Fibroblast of lung (primary cell): ENCODE measurements around the gene LIPA. TPM values are rescaled to one million over a fixed set of nuclear protein-coding genes. Genes with fewer than 3 reads are reported as not detected.
A peak's percentile ranks its signal among the peaks of the same experiment; 100 is the strongest.

Source experiments
- DNase-seq, 2 donors: peaks; one replicate each; pipeline versions ENCODE4 v3.0.0 to v3.0.0-alpha.2; 2010; ENCODE audit warnings: low read depth in 2 of 2
- H2AFZ ChIP-seq: 2 replicates; pipeline ENCODE4 v1.5.1; 2012; ENCODE audit warnings: low read length, control low read depth, inconsistent platforms
- H3K27ac ChIP-seq: 2 replicates; pipeline ENCODE4 v1.5.1; 2011; ENCODE audit warnings: low read length, control low read depth; ENCODE audit not compliant: insufficient read depth
- H3K27me3 ChIP-seq: 2 replicates; pipeline ENCODE4 v1.5.1; 2011; ENCODE audit warnings: mild to moderate bottlenecking, low read length; ENCODE audit not compliant: control insufficient read depth, insufficient read depth
- H3K36me3 ChIP-seq: 2 replicates; pipeline ENCODE4 v1.5.1; 2011; ENCODE audit warnings: low read length; ENCODE audit not compliant: control insufficient read depth, insufficient read depth
- H3K4me1 ChIP-seq: 2 replicates; pipeline ENCODE4 v1.5.1; 2011; ENCODE audit warnings: low read length; ENCODE audit not compliant: control insufficient read depth, insufficient read depth; ENCODE audit errors: extremely low read depth
- H3K4me2 ChIP-seq: 2 replicates; pipeline ENCODE4 v1.5.1; 2011; ENCODE audit warnings: low read length, control low read depth; ENCODE audit not compliant: insufficient read depth; ENCODE audit errors: extremely low read depth
- H3K4me3 ChIP-seq, 4 experiments: fragments of 200-600 bp in 1 of 4; sonication (generic) in 1 of 4; replicated peaks in 1 of 4; 2 replicates each; pipeline ENCODE4 v1.5.1; 2011 to 2016; ENCODE audit warnings: low read length in 4 of 4, low read depth in 3 of 4, mild to moderate bottlenecking in 3 of 4, control low read depth in 2 of 4, inconsistent platforms in 1 of 4, mixed read lengths in 1 of 4; ENCODE audit not compliant: insufficient read depth in 1 of 4; ENCODE audit errors: control extremely low read depth in 1 of 4
- H3K79me2 ChIP-seq: 2 replicates; pipeline ENCODE4 v1.5.1; 2012; ENCODE audit warnings: mild to moderate bottlenecking, low read length, inconsistent platforms; ENCODE audit not compliant: control insufficient read depth, insufficient read depth
- H3K9ac ChIP-seq: 2 replicates; pipeline ENCODE4 v1.5.1; 2011; ENCODE audit warnings: mild to moderate bottlenecking, low read length, control low read depth; ENCODE audit not compliant: insufficient read depth
- H3K9me3 ChIP-seq: 2 replicates; pipeline ENCODE4 v1.5.1; 2012; ENCODE audit warnings: low read depth, low read length; ENCODE audit not compliant: control insufficient read depth, insufficient read depth
- H4K20me1 ChIP-seq: 2 replicates; pipeline ENCODE4 v1.5.1; 2011; ENCODE audit warnings: low read length; ENCODE audit not compliant: control insufficient read depth, insufficient read depth; ENCODE audit errors: extremely low read depth
- EZH2 ChIP-seq: IDR thresholded peaks from 2 replicates; pipeline ENCODE4 v1.5.1; 2012; ENCODE audit warnings: low read length, control low read depth, mild to moderate bottlenecking; ENCODE audit errors: missing control alignments
- polyA plus RNA-seq, 2 donors: library from polyadenylated mRNA; depleted of rRNA in 1 of 2; stranded (reverse) in 1 of 2; unstranded in 1 of 2; fragments of >200 nt; gene quantifications; 2 replicates each; pipeline ENCODE4 v1.2.1, GENCODE V29; 2011 to 2012; ENCODE audit warnings: missing spikeins in 1 of 2
- total RNA-seq: library from RNA; depleted of rRNA; stranded (reverse); fragments of >200 nt; gene quantifications from 2 replicates; pipeline ENCODE4 v1.2.1, GENCODE V29; 2014
- TF ChIP-seq, protein P1 (sequence below), 2 donors: IDR thresholded peaks in 1 of 2; conservative IDR thresholded peaks in 1 of 2; 1 replicate in 1 of 2; 2 replicates in 1 of 2; pipeline ENCODE4 v1.5.1; 2011 to 2012; ENCODE audit warnings: low read length in 2 of 2, control low read depth in 1 of 2, inconsistent platforms in 1 of 2, low read depth in 1 of 2, mild to moderate bottlenecking in 1 of 2

Gene LIPA
- total and polyA plus RNA-seq, 2 donors (not counting 1 experiment from before 2014, with no cell fraction given), result 72.3 to 105 TPM

DNA sequence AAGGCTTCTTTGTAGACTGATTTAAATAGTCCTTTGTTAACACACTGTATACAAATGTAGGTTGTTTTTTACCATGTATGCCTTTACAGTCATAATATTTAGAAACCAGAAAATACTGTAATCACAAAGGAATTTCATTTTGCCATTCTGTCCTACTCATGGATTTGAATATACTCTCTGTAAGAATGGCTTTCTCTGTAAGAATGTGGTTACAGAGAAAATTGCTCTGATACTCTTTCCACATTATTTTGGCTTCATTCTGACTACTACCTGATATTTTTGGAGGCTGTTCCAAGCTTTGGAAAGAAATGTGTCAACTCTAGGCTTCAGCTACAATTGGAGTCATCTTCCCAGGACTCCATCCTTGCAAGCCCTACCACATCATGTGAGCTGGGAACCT lies 68.0 kb downstream of the LIPA start:
- Histone ChIP-seq H3K9me3 (no peaks in the 10 kb centered on the region), H3K27ac (no peak overlapping the region), H3K9ac (no peak overlapping the region), H3K4me3 (no peak overlapping the region), H2AFZ (no peak overlapping the region), H3K36me3 (no peaks in the 10 kb centered on the region), H3K27me3 (no peaks in the 10 kb centered on the region), H4K20me1 (no peaks in the 10 kb centered on the region), H3K4me2 (no peak overlapping the region), H3K79me2 (no peaks in the 10 kb centered on the region), H3K4me1 (no peaks in the 10 kb centered on the region)
- peak; percentile 36 to 47 for DNase-seq
- no peak for TF ChIP-seq EZH2
- TF ChIP-seq, protein P1, sequence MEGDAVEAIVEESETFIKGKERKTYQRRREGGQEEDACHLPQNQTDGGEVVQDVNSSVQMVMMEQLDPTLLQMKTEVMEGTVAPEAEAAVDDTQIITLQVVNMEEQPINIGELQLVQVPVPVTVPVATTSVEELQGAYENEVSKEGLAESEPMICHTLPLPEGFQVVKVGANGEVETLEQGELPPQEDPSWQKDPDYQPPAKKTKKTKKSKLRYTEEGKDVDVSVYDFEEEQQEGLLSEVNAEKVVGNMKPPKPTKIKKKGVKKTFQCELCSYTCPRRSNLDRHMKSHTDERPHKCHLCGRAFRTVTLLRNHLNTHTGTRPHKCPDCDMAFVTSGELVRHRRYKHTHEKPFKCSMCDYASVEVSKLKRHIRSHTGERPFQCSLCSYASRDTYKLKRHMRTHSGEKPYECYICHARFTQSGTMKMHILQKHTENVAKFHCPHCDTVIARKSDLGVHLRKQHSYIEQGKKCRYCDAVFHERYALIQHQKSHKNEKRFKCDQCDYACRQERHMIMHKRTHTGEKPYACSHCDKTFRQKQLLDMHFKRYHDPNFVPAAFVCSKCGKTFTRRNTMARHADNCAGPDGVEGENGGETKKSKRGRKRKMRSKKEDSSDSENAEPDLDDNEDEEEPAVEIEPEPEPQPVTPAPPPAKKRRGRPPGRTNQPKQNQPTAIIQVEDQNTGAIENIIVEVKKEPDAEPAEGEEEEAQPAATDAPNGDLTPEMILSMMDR (conservative IDR thresholded peaks at IDR 0.05 in 1 of 2, IDR thresholded peaks at IDR 0.05 in 1 of 2; ENCODE audit: low read depth in 1 of 2, low read length in 2 of 2), result no peak

DNA sequence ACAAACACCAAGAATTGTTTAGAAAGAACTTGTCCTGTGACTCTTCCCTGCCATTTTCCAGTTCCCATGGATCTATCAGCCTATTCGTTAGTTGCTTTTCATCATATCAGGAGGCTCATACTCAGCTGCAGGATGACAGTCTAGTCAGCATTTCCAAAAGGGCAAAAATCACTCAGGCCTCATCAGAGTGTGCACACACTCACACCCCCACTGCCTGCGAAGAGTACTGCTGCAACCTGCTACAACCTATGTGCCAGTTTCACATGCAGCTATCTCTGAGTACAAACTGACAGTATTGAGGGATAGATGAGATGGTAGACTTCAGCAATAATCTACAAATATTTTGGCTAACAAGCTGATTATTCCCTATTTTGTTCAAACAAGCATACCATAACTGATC lies 68.7 kb downstream of the LIPA start:
- Histone ChIP-seq H3K4me3 (no peak overlapping the region), H3K4me2 (no peak overlapping the region), H3K27me3 (no peaks in the 10 kb centered on the region), H3K79me2 (no peaks in the 10 kb centered on the region), H3K4me1 (no peaks in the 10 kb centered on the region), H3K27ac (no peak overlapping the region), H3K9ac (no peak overlapping the region), H4K20me1 (no peaks in the 10 kb centered on the region), H2AFZ (no peak overlapping the region), H3K9me3 (no peaks in the 10 kb centered on the region), H3K36me3 (no peaks in the 10 kb centered on the region)
- no peak for DNase-seq
- no peak for TF ChIP-seq EZH2
- TF ChIP-seq, protein P1 (conservative IDR thresholded peaks at IDR 0.05 in 1 of 2, IDR thresholded peaks at IDR 0.05 in 1 of 2; ENCODE audit: low read depth in 1 of 2, low read length in 2 of 2), result no peak

- Histone ChIP-seq H3K9ac (no peak overlapping the region), H3K4me2 (no peak overlapping the region), H2AFZ (peak overlapping the region; percentile 14), H3K36me3 (no peaks in the 10 kb centered on the region), H3K4me3 (no peak overlapping the region), H3K4me1 (peaks cover 5% of the 10 kb centered on the region), H3K9me3 (no peaks in the 10 kb centered on the region), H3K27ac (no peak overlapping the region), H4K20me1 (no peaks in the 10 kb centered on the region), H3K27me3 (no peaks in the 10 kb centered on the region), H3K79me2 (no peaks in the 10 kb centered on the region)
- no peak for DNase-seq
- TF ChIP-seq, protein P1 (conservative IDR thresholded peaks at IDR 0.05 in 1 of 2, IDR thresholded peaks at IDR 0.05 in 1 of 2; ENCODE audit: low read depth in 1 of 2, low read length in 2 of 2), result no peak
- no peak for TF ChIP-seq EZH2
These were observed 75.8 kb downstream of the LIPA start for GRCh38 chr10:89175816-89176215.
